Transverse colon (tissue), 3 donors: ENCODE results near the gene ZFAND3.

ENCODE experiments used
- POLR2A ChIP-seq: fragments of 450-650 bp; IDR thresholded peaks from one replicate; pipeline ENCODE4 v1.6.1; 2016; ENCODE audit warnings: antibody characterized with exemption, mild to moderate bottlenecking, moderate library complexity
- TF ChIP-seq, protein P1 (sequence below), 5 experiments: fragments of 200-600 bp in 3 of 5; fragments of 450-650 bp in 2 of 5; sonication (generic) in 3 of 5; IDR thresholded peaks; 1 replicate in 2 of 5; 2 replicates in 3 of 5; pipeline ENCODE4 v1.5.1; 2016 to 2017; ENCODE audit warnings: antibody characterized with exemption in 5 of 5, inconsistent platforms in 3 of 5, mild to moderate bottlenecking in 2 of 5, moderate library complexity in 1 of 5

DNA sequence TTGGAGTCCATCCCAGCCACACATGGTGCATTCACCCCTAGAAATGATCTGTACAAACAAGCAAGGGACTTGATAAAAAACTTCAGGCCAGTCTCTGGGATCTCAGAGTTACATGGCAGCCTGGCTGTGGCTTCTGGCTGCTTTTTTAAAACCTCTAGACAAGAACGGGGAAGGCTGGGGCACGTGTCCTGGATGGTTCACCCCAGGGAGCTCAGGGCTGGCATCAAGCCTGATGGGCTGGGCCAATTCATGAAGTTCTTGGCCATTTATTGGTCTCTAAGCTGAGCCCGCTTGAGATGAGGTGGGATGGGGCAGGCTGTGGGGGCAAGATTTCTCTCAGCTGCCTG, 10.4 kb upstream of the ZFAND3 start:
- TF ChIP-seq, protein P1, sequence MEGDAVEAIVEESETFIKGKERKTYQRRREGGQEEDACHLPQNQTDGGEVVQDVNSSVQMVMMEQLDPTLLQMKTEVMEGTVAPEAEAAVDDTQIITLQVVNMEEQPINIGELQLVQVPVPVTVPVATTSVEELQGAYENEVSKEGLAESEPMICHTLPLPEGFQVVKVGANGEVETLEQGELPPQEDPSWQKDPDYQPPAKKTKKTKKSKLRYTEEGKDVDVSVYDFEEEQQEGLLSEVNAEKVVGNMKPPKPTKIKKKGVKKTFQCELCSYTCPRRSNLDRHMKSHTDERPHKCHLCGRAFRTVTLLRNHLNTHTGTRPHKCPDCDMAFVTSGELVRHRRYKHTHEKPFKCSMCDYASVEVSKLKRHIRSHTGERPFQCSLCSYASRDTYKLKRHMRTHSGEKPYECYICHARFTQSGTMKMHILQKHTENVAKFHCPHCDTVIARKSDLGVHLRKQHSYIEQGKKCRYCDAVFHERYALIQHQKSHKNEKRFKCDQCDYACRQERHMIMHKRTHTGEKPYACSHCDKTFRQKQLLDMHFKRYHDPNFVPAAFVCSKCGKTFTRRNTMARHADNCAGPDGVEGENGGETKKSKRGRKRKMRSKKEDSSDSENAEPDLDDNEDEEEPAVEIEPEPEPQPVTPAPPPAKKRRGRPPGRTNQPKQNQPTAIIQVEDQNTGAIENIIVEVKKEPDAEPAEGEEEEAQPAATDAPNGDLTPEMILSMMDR (IDR thresholded peaks at IDR 0.05): no peak
- no peak for TF ChIP-seq POLR2A
